ENCODE results near the gene GDPD5. TPM values are rescaled to one million over a fixed set of nuclear protein-coding genes. Genes with fewer than 3 reads are reported as not detected.

The GDPD5 gene
- total and polyA plus RNA-seq, 10 of the 15 experiments (the other 5 are each of a cell fraction or from before 2014, with no cell fraction given): 0.10 to 30.0 (median 6.7) TPM

DNA sequence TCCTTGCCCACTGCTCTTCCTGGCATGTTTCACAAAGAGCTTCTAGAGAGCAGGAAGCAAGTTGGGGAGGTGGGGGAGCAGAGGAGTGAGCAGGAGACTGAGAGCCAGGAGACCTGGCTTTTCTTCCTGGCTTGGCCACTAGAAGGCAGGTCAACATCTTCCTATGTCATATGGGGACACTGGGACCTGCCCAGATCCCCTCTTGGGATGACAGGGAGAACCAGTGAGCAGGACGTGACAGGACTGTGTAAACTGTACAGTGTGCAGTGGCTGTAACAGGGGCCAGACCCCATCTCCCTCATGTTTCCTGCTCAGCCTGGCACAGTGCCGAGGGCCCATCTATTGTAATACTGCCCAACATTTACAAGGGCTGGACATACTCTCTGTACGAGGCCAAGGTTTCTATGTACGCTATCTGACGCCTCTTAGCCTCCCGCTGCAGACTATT lies 29.4 kb downstream of the GDPD5 start:
- no peak overlapping the region for H3K9ac ChIP-seq (ENCODE audit: control insufficient read depth, insufficient read depth, low read length)
- peaks cover 11% of the 10 kb centered on the region for H3K4me1 ChIP-seq (ENCODE audit: control insufficient read depth, insufficient read depth, low read length)
- intact Hi-C loops (cut with micrococcal nuclease; ENCODE audit: unreplicated experiment) (no loop called here), in situ Hi-C loops (cut with MboI) (no loop called here)
- no peaks in the 10 kb centered on the region for H4K20me1 ChIP-seq (ENCODE audit: control insufficient read depth, insufficient read depth)
- ChIA-PET RAD21 (ENCODE audit: unreplicated experiment) (no interaction called here), POLR2A (no interaction called here), SMC1A (ENCODE audit: uncharacterized antibody, unreplicated experiment) (interaction anchor here (0.6 to 2.6 kb wide), 2 partner anchors 27 to 41 kb away, joined by 3 to 9 read pairs; no protein-coding TSS in a partner anchor), CTCF (interaction anchor here (0.8 to 1.8 kb wide), 2 partner anchors 36 to 37 kb away, joined by 3 to 5 read pairs; no protein-coding TSS in a partner anchor)
- WGBS (ENCODE audit: insufficient coverage, insufficient replicate concordance, low lambda C conversion rate, missing lambda C conversion rate): 72% methylated on average over 6 of the region's 6 CpGs
- no peak for TF ChIP-seq IRF4 (IDR thresholded peaks at IDR 0.05; ENCODE audit: low read depth, low read length)
- TF ChIP-seq, protein P1, sequence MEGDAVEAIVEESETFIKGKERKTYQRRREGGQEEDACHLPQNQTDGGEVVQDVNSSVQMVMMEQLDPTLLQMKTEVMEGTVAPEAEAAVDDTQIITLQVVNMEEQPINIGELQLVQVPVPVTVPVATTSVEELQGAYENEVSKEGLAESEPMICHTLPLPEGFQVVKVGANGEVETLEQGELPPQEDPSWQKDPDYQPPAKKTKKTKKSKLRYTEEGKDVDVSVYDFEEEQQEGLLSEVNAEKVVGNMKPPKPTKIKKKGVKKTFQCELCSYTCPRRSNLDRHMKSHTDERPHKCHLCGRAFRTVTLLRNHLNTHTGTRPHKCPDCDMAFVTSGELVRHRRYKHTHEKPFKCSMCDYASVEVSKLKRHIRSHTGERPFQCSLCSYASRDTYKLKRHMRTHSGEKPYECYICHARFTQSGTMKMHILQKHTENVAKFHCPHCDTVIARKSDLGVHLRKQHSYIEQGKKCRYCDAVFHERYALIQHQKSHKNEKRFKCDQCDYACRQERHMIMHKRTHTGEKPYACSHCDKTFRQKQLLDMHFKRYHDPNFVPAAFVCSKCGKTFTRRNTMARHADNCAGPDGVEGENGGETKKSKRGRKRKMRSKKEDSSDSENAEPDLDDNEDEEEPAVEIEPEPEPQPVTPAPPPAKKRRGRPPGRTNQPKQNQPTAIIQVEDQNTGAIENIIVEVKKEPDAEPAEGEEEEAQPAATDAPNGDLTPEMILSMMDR (IDR thresholded peaks at IDR 0.05 in 2 of 3, conservative IDR thresholded peaks at IDR 0.05 in 1 of 3; ENCODE audit: control insufficient read depth in 2 of 3, extremely low read depth in 1 of 3, insufficient read depth in 1 of 3, low read depth in 3 of 3, low read length in 3 of 3): peak in 2 of 3 experiments; percentile 6 to 31; a peak in 3 of 6 replicates
- no peak overlapping the region for H3K4me3 ChIP-seq
- FAIRE-seq (no peak), DNase-seq (ENCODE audit: low read depth, low spot score) (no peak), ATAC-seq (no peak)
- H2AFZ ChIP-seq (ENCODE audit: control insufficient read depth, low read depth, low read length): no peak overlapping the region
- no TSS peak for BruUV-seq (replicated peaks)
- no peak overlapping the region for H3K4me2 ChIP-seq (ENCODE audit: control insufficient read depth, insufficient read depth)
- no peaks in the 10 kb centered on the region for H3K9me3 ChIP-seq (replicated peaks; ENCODE audit: control insufficient read depth, insufficient read depth, low read length)
- H3K36me3 ChIP-seq (ENCODE audit: control insufficient read depth in 2 of 2, insufficient read depth in 2 of 2, low read length in 1 of 2): no peaks in the 10 kb centered on the region
- H3K79me2 ChIP-seq (ENCODE audit: control insufficient read depth, insufficient read depth, low read length): no peaks in the 10 kb centered on the region
- H3K27me3 ChIP-seq (replicated peaks in 1 of 2; ENCODE audit: control insufficient read depth in 2 of 2, insufficient read depth in 2 of 2, low read length in 1 of 2): no peaks in the 10 kb centered on the region
- no peak overlapping the region for H3K27ac ChIP-seq (ENCODE audit: control insufficient read depth, insufficient read depth)

DNA sequence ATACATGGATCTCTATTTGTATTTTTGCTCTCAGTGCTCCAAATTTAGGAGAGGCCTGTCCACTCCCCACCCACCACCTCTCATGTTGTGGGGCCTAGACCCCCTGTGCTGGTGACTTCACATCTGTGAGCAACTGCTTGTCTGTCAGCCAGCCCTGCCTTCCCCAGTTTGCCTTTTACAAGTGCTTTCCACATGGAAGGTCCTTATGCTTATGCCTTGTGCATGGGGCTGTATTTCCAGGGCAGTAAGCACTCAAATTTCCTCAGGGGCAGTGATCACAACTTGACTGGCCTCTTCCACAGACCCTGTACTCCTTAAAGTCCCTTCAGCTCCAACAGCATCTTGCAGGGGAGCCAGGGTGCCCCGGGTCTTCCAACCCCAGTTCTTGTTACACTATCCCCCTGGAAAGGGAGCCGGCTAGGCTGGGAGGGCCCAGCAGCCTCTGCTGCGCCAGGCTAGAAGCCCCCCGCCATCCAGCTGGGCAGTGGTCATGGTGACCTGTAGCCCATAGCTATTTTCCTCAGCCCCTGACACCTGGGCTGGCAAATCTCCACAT lies 29.9 kb downstream of the GDPD5 start:
- Histone ChIP-seq H4K20me1 (ENCODE audit: control insufficient read depth, insufficient read depth) (no peaks in the 10 kb centered on the region), H3K27ac (ENCODE audit: control insufficient read depth, insufficient read depth) (no peak overlapping the region), H3K4me2 (ENCODE audit: control insufficient read depth, insufficient read depth) (no peak overlapping the region), H2AFZ (ENCODE audit: control insufficient read depth, low read depth, low read length) (no peak overlapping the region), H3K9ac (ENCODE audit: control insufficient read depth, insufficient read depth, low read length) (no peak overlapping the region), H3K36me3 (ENCODE audit: control insufficient read depth in 2 of 2, insufficient read depth in 2 of 2, low read length in 1 of 2) (no peaks in the 10 kb centered on the region), H3K4me3 (no peak overlapping the region), H3K27me3 (replicated peaks in 1 of 2; ENCODE audit: control insufficient read depth in 2 of 2, insufficient read depth in 2 of 2, low read length in 1 of 2) (no peaks in the 10 kb centered on the region), H3K4me1 (ENCODE audit: control insufficient read depth, insufficient read depth, low read length) (peaks cover 11% of the 10 kb centered on the region), H3K9me3 (replicated peaks; ENCODE audit: control insufficient read depth, insufficient read depth, low read length) (no peaks in the 10 kb centered on the region), H3K79me2 (ENCODE audit: control insufficient read depth, insufficient read depth, low read length) (no peaks in the 10 kb centered on the region)
- ChIA-PET POLR2A (no interaction called here), RAD21 (ENCODE audit: unreplicated experiment) (no interaction called here), SMC1A (ENCODE audit: uncharacterized antibody, unreplicated experiment) (interaction anchor here (2.6 kb wide), 1 partner anchor 27 kb away, joined by 9 read pairs; no protein-coding TSS in a partner anchor), CTCF (interaction anchor here (0.8 to 1.8 kb wide), 5 partner anchors 21 to 38 kb away, joined by 3 to 5 read pairs (median 3); no protein-coding TSS in a partner anchor)
- in situ Hi-C loops (cut with MboI) (no loop called here), intact Hi-C loops (cut with micrococcal nuclease; ENCODE audit: unreplicated experiment) (no loop called here)
- FAIRE-seq: no peak
- ATAC-seq: no peak
- whole genome bisulfite sequencing (ENCODE audit: insufficient coverage, insufficient replicate concordance, low lambda C conversion rate, missing lambda C conversion rate): 80% methylated on average over 4 of the region's 4 CpGs
- no peak for DNase-seq (ENCODE audit: low read depth, low spot score)
- BruUV-seq (replicated peaks): no TSS peak
- TF ChIP-seq, protein P2, sequence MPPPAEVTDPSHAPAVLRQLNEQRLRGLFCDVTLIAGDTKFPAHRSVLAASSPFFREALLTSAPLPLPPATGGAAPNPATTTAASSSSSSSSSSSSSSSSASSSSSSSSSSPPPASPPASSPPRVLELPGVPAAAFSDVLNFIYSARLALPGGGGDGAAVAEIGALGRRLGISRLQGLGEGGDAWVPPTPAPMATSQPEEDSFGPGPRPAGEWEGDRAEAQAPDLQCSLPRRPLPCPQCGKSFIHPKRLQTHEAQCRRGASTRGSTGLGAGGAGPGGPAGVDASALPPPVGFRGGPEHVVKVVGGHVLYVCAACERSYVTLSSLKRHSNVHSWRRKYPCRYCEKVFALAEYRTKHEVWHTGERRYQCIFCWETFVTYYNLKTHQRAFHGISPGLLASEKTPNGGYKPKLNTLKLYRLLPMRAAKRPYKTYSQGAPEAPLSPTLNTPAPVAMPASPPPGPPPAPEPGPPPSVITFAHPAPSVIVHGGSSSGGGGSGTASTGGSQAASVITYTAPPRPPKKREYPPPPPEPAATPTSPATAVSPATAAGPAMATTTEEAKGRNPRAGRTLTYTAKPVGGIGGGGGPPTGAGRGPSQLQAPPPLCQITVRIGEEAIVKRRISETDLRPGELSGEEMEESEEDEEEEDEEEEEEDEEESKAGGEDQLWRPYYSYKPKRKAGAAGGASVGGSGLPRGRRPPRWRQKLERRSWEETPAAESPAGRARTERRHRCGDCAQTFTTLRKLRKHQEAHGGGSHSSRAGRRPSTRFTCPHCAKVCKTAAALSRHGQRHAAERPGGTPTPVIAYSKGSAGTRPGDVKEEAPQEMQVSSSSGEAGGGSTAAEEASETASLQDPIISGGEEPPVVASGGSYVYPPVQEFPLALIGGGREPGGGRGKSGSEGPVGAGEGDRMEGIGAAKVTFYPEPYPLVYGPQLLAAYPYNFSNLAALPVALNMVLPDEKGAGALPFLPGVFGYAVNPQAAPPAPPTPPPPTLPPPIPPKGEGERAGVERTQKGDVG (CRISPR knock-in tag; IDR thresholded peaks at IDR 0.05): no peak
- TF ChIP-seq, protein P1 (IDR thresholded peaks at IDR 0.05 in 2 of 3, conservative IDR thresholded peaks at IDR 0.05 in 1 of 3; ENCODE audit: control insufficient read depth in 2 of 3, extremely low read depth in 1 of 3, insufficient read depth in 1 of 3, low read depth in 3 of 3, low read length in 3 of 3): no peak
- TF ChIP-seq ESRRA (IDR thresholded peaks at IDR 0.05; ENCODE audit: low read length) (no peak), BHLHE40 (IDR thresholded peaks at IDR 0.05; ENCODE audit: borderline replicate concordance in 1 of 2, low read depth in 2 of 2, low read length in 1 of 2) (no peak), NR2F1 (conservative IDR thresholded peaks at IDR 0.05) (no peak), BMI1 (IDR thresholded peaks at IDR 0.05; ENCODE audit: borderline replicate concordance) (no peak)
